Adrenal gland (tissue), 12 donors: ENCODE results near the gene SBK3. TPM values are rescaled to one million over a fixed set of nuclear protein-coding genes. Genes with fewer than 3 reads are reported as not detected.
"Not testable (repeated sequence)": the region's sequence is repeated elsewhere in the genome, so short reads cannot be mapped to it uniquely, and the experiment has no call there.

Experiments
- DNase-seq, 7 donors: peaks; one replicate each; pipeline ENCODE4 v3.0.0-alpha.2; 2019 to 2020
- H3K27ac ChIP-seq, 5 donors: fragments of 200-600 bp; sonication (generic) in 4 of 5; 1 replicate in 3 of 5; 2 replicates in 2 of 5; pipeline versions ENCODE4 v1.5.1 to v1.8.0; 2016 to 2020; ENCODE audit warnings: mild to moderate bottlenecking in 1 of 5
- H3K27me3 ChIP-seq: fragments of 200-600 bp; 2 replicates; pipeline ENCODE4 v1.8.0; 2021
- H3K36me3 ChIP-seq, 2 donors: fragments of 200-600 bp; replicated peaks in 1 of 2; 1 replicate in 1 of 2; 2 replicates in 1 of 2; pipeline versions ENCODE4 v1.5.1 to v1.8.0; 2018 to 2022
- H3K4me1 ChIP-seq, 2 donors: fragments of 200-600 bp; replicated peaks in 1 of 2; 1 replicate in 1 of 2; 2 replicates in 1 of 2; pipeline versions ENCODE4 v1.5.1 to v1.8.0; 2018 to 2021
- H3K4me3 ChIP-seq, 4 donors: fragments of 200-600 bp; sonication (generic) in 3 of 4; one replicate each; pipeline ENCODE4 v1.5.1; 2016 to 2018
- H3K9me3 ChIP-seq, 3 donors: fragments of 200-600 bp; sonication (generic) in 1 of 3; replicated peaks in 1 of 3; 1 replicate in 2 of 3; 2 replicates in 1 of 3; pipeline versions ENCODE4 v1.5.1 to v1.8.0; 2016 to 2021
- CTCF ChIP-seq, 6 experiments: fragments of 450-650 bp in 4 of 6; fragments of 200-600 bp in 2 of 6; sonication (generic) in 1 of 6; IDR thresholded peaks; 1 replicate in 5 of 6; 2 replicates in 1 of 6; pipeline versions ENCODE4 v1.5.1 to v1.8.0; 2016 to 2021; ENCODE audit warnings: antibody characterized with exemption in 6 of 6, mild to moderate bottlenecking in 2 of 6, moderate library complexity in 1 of 6
- POLR2A ChIP-seq, 2 donors: fragments of 450-650 bp; IDR thresholded peaks; one replicate each; pipeline ENCODE4 v1.6.1; 2017; ENCODE audit warnings: antibody characterized with exemption in 2 of 2, mild to moderate bottlenecking in 2 of 2, moderate library complexity in 1 of 2
- WGBS, 4 donors: extraction: QIAGEN DNeasy Blood & Tissue Kit in 2 of 4; methylation state at CpG; one replicate each; pipeline versions ENCODE4 v1.1.5 to v1.1.7; 2013 to 2017; 5-methylcytosine and 5-hydroxymethylcytosine counted together
- intact Hi-C, 2 donors: fragments of 100-400 bp; cut with DNase I; formaldehyde crosslinking; loops; one replicate each; pipeline versions ENCODE4 v1.14.1 to v1.15.0; 2022 to 2023
- polyA plus RNA-seq, 3 donors: library from polyadenylated mRNA; stranded (reverse); fragments of 200-250 nt in 2 of 3; fragments of 350-450 nt in 1 of 3; fragmentation: Illumina TruSeq in 1 of 3; extraction: RNeasy Lipid Tissue Mini Kit (QIAGEN cat#74804) in 1 of 3; gene quantifications; one replicate each; pipeline ENCODE4 v1.2.3, GENCODE V29; 2013 to 2014
- total RNA-seq, 9 donors: library from RNA; depleted of rRNA in 4 of 9; stranded (reverse); fragments of >200 nt in 4 of 9; fragments of 120-200 nt in 1 of 9; fragmentation: NEBNext Ultra II Directional in 1 of 9; extraction: Animal tissue kit (Norgen Biotek cat#: 25700) in 1 of 9; gene quantifications; one replicate each; pipeline versions ENCODE4 v1.1.0 to v1.2.4, GENCODE V29; 2013 to 2023
- donor health status: healthy with polysubstance abuse.
- donor health status: Bipolar disorder and iron deficiency.
- donor health status: DM: yes; HTN: yes; CAD: no.
- donor health status: DM: no; HTN: no; CAD: no.
- donor health status: DM: no; HTN: no; CAD: no.
- donor health status: DM: yes; HTN: yes; CAD: no.

SBK3 gene
- total and polyA plus RNA-seq, 12 donors = 0.10 to 0.68 (median 0.18) TPM; not detected in 9

- intact Hi-C loops = no loop called here
- DNase-seq = no peak
- Histone ChIP-seq H3K4me3 (no peak overlapping the region), H3K27me3 (no peaks in the 10 kb centered on the region), H3K27ac (peak overlapping the region in 1 of 5 donors; percentile 83), H3K4me1 (peaks cover 12% of the 10 kb centered on the region in 2 donors), H3K9me3 (no peaks in the 10 kb centered on the region), H3K36me3 (peaks cover 0 to 9% of the 10 kb centered on the region in 2 donors)
- WGBS, 4 donors = 88 to 95% (median 93%) methylated on average over 24 to 90 of the region's 90 CpGs
- TF ChIP-seq CTCF (IDR thresholded peaks at IDR 0.05) = no peak
These were observed 33.7 kb upstream of the SBK3 start for GRCh38 chr19:55578761-55579747.

GRCh38 chr19:55578031-55578760 lies 32.9 kb upstream of the SBK3 start:
- H3K27me3 ChIP-seq = no peaks in the 10 kb centered on the region
- peaks cover 0 to 9% of the 10 kb centered on the region in 2 donors for H3K36me3 ChIP-seq
- peaks cover 12% of the 10 kb centered on the region in 2 donors for H3K4me1 ChIP-seq
- TF ChIP-seq POLR2A (IDR thresholded peaks at IDR 0.05) (no peak), CTCF (IDR thresholded peaks at IDR 0.05) (no peak)
- intact Hi-C loops = no loop called here
- DNase-seq = no peak
- 94 to 96% (median 95%) methylated on average over 47 to 83 of the region's 83 CpGs for WGBS, 4 donors
- no peak overlapping the region for H3K27ac ChIP-seq
- H3K9me3 ChIP-seq = no peaks in the 10 kb centered on the region
- no peak overlapping the region for H3K4me3 ChIP-seq

- DNase-seq = no peak
- 84 to 90% (median 87%) methylated on average over 5 of the region's 5 CpGs for WGBS, 4 donors
- no peak overlapping the region for H3K27ac ChIP-seq
- peaks cover 9 to 12% of the 10 kb centered on the region in 2 donors for H3K4me1 ChIP-seq
- intact Hi-C loops = no loop called here
- peaks cover 0 to 9% of the 10 kb centered on the region in 2 donors for H3K36me3 ChIP-seq
- TF ChIP-seq CTCF (IDR thresholded peaks at IDR 0.05) = no peak
- no peak for TF ChIP-seq POLR2A (IDR thresholded peaks at IDR 0.05)
- no peaks in the 10 kb centered on the region for H3K9me3 ChIP-seq
- H3K27me3 ChIP-seq = no peaks in the 10 kb centered on the region
- H3K4me3 ChIP-seq = no peak overlapping the region
These were observed 31.4 kb upstream of the SBK3 start for GRCh38 chr19:55576746-55577145.

GRCh38 chr19:55573929-55574328 lies 28.6 kb upstream of the SBK3 start:
- H3K4me1 ChIP-seq, H3K27ac ChIP-seq, H3K9me3 ChIP-seq, H3K27me3 ChIP-seq, H3K36me3 ChIP-seq, DNase-seq, H3K4me3 ChIP-seq: not testable (repeated sequence)
- intact Hi-C loops = loop anchor here in 1 of 2 donors (5.0 kb wide), 1 partner anchor 37 kb away; the partner anchor contains the start of gene SBK2
- 86 to 93% (median 88%) methylated on average over 6 of the region's 6 CpGs for WGBS, 4 donors

- 83 to 96% (median 91%) methylated on average over 4 to 5 of the region's 5 CpGs for WGBS, 4 donors
- H3K27me3 ChIP-seq, H3K9me3 ChIP-seq, H3K4me1 ChIP-seq, DNase-seq, H3K27ac ChIP-seq, H3K36me3 ChIP-seq, intact Hi-C loops, H3K4me3 ChIP-seq: not testable (repeated sequence)
These were observed 24.1 kb upstream of the SBK3 start for GRCh38 chr19:55569477-55569876.
